ENCODE data around the gene TAF1D. TPM values are rescaled to one million over a fixed set of nuclear protein-coding genes. Genes with fewer than 3 reads are reported as not detected.

Gene TAF1D
- total and polyA plus RNA-seq, 10 of the 15 experiments (the other 5 are each of a cell fraction or from before 2014, with no cell fraction given): 101 to 314 (median 199) TPM

GRCh38 chr11:93741094-93741881 lies at the start of gene TAF1D, which contains the start of gene C11orf54 (continued):
- TF ChIP-seq MTA2 (IDR thresholded peaks at IDR 0.05; ENCODE audit: low read depth) (peak; percentile 30; the same call in 1 of the 2 replicates), RCOR1 (conservative IDR thresholded peaks at IDR 0.05; ENCODE audit: low read depth, low read length) (0 out of 2 replicates have a peak, but pooled peaks have one; percentile 42), RFX5 (IDR thresholded peaks at IDR 0.05; ENCODE audit: low read depth, low read length) (peak; percentile 36; the same call in 1 of the 2 replicates), FOS (IDR thresholded peaks at IDR 0.05; ENCODE audit: borderline replicate concordance, extremely low read depth, insufficient read length) (no peak), GATAD2B (conservative IDR thresholded peaks at IDR 0.05; ENCODE audit: low read depth) (peak; percentile 57), MEF2A (IDR thresholded peaks at IDR 0.05; ENCODE audit: insufficient read depth, low read depth, low read length) (peak; percentile 67; the same call in 1 of the 2 replicates), EZH2 (IDR thresholded peaks at IDR 0.05; ENCODE audit: borderline replicate concordance, control insufficient read depth, low read depth, low read length) (no peak), POLR2AphosphoS2 (IDR thresholded peaks at IDR 0.05; ENCODE audit: low read depth, low read length) (peak; percentile 96), IRF3 (IDR thresholded peaks at IDR 0.05) (peak; percentile 17; the same call in 1 of the 2 replicates), BCL3 (IDR thresholded peaks at IDR 0.05; ENCODE audit: borderline replicate concordance, insufficient read depth, low read depth, low read length, poor library complexity, severe bottlenecking) (peak; percentile 34), SP1 (IDR thresholded peaks at IDR 0.05; ENCODE audit: low read depth, low read length) (peak; percentile 6), NBN (IDR thresholded peaks at IDR 0.05) (peak; percentile 88; the same call in 1 of the 2 replicates)

Data from GM12878 (cell line).